NOMO-1 (cell line): ENCODE measurements around the gene CHD2.

Experiments used
- DNase-seq, 2 experiments: peaks; one replicate each; lab custom pipeline; 2025; ENCODE audit not compliant: unreplicated experiment in 2 of 2; lab: John Stamatoyannopoulos, UW

Gene CHD2

DNA sequence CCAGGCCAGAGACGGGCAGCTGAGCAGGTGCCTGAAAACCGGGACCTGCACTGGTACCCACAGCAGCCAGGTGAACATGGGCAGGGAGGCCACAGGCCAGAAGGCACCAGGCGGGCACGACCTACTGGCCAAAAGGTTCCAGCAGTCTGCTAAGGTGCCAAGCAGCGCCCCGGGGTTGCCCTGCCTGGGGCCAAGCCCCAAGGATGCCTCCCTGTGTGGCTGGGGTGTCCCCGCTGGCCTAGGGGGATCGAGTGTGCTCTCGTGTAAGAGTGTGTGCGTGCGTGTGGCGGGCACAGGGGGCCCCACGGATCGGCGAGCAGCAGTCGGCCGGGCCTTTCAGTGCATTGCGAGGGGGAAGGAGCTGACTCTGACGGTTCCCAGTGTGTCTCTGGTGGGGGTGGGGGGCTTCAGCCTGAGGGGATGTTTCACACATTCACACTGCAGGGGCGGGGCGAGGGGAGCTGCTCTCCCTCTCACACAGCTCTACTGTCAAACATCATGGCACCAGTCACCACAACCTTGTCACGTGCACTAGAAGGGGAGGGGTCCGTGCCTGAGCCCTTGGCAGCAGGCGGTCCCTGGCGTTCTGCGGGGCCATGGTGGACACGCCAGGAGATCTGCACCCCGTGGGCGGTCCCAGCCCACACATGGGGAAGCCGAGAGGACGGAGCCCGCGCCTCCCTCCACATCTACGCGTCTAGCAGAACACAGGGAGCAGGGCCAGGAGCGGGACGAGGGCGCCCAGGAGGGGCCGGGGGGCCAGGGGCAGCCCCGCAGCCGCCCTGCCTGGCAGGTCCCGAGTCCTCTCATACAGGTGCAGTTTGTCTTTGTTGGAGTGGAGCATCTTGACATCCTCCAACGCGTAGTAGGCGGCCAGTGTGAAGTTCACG, 144.4 kb downstream of the CHD2 start:
- no peak for DNase-seq

DNA sequence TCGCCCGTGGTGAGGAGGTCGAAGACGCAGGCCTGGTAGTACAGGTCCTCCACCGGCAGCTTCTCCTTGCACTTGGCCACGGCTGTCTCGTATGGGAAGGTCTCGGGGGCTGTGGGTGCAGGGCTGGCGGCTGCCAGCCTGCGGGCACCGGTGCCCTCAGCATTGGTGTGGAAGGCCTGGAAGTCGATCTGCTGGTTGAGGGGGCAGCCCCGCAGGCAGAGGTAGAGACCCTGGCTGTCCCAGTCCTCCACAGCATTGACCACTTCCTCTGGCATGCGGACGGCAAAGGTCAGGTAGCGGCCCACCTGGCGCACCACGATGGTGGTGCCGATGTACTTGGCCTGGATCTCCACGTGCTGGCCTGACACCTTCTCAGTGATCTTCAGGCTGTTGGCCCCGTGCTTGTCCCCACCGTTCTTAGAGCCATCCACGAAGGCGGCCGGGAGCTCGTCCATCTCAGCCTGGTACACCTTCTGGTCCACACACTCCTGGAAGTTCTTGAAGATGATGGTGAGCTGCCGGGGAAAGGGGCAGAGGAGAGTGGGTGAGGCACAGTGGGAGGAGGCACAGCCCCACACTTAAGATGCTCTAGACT, 145.2 kb downstream of the CHD2 start:
- no peak for DNase-seq

DNA sequence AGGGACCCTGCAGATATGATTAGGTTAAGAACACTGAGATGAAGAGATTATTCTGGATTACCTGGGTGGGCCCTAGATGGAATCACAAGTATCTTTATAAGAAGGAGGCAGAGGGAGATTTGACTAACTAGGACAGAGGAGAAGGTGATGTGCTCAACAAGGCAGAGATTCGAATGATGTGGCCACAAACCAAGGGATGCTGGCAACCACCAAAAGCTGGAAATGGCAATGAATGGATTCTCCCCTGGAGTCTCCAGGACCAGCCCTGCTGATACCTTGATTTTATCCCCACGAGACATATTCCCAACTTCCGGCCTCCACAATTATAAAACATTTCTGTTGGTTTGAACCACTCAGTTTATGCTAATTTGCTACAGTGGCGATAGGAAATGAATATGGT, 146.0 kb downstream of the CHD2 start:
- no peak for DNase-seq

DNA sequence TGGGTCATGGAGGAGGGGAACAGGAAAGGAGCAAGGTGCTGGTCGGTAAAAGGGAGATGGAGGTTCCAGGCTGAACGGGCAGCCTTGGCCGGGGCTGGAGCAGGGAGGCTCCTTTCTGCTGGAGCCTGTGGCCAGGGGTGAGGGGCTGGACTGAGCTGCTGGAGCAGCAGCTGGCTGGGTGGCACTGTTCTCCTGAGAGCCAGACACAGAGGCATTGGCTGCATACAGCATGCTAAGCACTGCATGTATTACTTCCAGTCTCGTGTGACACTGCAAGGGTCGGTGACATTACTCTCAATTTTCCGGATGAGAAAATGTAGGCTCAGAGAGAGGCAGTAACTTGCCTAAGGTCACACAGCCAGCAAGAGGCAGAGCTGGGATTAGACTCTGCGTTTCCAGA, 146.6 kb downstream of the CHD2 start:
- no peak for DNase-seq

DNA sequence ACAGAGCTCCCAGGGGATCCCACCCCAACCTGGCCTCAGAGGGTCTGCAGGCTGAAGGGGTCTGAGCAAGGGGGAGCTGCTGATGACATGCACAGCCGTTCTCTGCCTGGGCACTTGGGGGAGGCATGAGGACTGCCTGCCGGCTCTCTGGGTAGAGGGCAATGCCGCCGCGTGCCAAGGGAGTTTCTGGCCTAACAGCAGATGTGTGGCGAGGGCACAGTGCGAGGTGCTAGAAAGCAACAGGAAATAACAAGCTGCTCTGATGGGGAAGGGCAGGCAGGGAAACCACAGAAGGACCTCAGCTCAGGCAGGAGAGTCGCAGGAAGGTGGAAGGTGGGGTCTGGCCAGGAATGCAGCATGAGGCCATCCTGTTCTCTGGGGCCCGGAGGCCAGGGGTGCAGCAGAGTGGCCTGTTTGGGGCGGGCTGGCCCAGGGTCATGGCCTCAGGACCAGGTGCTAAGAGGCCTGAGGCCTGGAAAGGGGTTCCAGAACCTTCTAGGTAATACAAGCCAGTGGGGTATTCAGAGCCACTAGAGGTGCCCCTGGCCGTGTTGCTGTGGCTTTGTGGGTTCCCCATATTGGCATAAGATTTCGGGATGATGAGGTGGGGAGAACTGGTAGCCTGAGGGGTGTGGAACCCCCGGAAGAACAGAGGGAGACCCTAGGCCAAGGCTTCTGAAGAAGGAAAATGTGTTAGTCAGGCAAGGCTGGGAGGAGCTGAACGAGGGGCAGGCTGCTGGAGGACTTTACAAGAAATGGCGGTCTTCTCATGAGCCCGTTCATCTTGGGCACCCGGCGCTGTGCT, 147.7 kb downstream of the CHD2 start:
- DNase-seq, result peak in 1 of 2 experiments; percentile 14

DNA sequence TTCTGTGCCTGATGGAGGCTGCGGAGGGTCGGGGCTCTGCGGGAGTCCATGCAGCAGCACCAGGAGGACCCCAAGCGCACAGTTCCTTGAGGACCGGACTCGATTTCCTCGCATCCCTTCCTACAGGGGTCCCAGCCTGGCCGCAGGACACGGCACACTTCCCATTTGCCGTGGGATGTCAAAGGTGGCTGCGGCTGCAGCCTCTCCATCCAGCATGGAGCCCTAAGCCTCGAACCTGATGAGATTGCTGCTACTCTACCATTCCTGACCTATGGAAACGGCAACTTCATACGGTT, 148.2 kb downstream of the CHD2 start:
- no peak for DNase-seq

DNA sequence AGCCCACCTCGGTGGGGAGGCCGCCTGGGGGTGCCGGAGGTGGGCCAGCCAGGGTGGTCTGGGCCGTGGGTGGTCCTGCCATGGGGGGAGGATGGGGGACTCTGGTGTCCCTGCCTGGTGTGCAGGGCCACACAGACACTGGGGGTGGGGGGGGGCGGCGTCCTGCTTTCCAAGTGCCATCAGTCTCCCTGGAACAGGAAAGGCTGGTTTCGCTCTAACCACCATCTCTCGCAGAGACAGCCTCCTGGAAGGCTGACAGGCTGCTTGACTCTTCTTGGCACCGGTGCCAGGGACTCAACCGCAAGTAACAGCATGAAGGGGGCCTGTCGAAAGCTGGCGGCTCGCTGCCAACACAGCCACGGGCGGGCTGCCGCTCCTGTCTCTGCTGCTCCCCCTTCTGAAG, 148.6 kb downstream of the CHD2 start:
- DNase-seq, result no peak

DNA sequence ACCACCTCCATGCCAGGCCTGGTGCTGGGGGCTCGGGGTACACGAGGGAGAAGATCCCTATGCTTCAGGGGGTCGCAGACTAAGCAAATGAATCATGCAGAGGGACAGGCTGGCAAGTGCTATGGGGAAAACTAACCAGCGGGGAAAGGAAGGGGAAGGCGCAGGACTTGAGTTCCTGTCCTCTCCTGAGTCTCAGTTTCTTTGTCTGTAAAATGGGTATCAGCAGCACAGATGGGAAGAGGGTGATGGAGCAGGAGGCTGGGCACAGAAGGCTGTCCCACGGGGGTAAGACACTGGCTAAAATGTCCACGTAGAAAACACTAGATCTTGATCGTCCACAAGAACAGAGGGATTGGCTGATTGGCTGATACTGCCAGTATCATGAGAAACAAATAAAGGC, 149.1 kb downstream of the CHD2 start:
- no peak for DNase-seq

DNA sequence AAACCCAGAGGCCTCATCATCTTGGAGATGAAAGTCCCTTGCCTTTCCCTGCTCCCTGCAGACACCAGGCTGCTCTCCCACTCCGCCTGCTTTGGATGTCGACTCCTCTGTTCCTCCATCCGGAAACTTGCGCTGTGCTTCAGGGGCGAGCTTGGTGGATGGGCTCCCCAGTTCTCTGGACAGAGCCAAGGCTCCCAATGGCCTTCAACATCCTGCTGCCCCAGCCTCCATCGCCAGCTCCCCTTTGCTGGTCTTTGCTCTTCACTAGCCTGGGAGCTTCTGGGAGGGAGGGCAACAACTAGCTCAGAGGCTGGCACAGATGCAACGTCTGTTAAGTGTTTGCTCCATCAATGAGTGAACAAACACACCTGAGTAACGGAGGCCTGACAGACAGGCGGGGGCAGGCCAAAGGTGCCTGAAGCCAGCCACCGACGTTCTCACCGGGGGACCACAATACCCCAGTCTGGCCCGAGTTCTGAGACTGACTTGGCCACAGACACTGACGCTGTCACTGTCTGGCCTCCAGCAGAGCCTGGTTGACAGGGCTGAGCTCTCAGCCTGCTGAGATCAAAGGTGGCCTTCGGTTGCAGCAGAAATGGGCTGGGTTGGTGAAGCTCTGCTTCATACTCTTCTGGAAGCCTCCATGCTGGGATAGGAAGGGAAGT, 149.9 kb downstream of the CHD2 start:
- DNase-seq, result no peak

DNA sequence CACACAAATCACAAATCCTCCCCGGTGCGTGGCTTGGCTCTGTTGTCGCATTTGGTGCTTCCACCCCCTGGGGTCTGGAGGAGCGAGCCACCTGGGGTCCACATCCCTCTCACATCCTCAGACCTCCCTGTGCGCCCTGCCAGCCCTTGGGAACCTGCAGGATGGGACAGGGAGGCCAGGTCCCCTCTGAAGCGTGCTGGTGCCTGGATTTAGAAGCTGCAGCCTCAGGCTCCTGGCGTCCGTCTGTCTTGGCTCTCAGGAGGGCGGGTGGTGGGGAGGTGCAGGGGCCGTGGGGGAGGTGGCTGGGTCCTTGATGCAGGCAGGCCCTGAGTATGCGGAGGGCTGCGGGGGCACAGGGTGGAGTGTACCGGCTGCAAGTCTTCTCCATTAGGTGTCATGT, 150.5 kb downstream of the CHD2 start:
- DNase-seq, result no peak

DNA sequence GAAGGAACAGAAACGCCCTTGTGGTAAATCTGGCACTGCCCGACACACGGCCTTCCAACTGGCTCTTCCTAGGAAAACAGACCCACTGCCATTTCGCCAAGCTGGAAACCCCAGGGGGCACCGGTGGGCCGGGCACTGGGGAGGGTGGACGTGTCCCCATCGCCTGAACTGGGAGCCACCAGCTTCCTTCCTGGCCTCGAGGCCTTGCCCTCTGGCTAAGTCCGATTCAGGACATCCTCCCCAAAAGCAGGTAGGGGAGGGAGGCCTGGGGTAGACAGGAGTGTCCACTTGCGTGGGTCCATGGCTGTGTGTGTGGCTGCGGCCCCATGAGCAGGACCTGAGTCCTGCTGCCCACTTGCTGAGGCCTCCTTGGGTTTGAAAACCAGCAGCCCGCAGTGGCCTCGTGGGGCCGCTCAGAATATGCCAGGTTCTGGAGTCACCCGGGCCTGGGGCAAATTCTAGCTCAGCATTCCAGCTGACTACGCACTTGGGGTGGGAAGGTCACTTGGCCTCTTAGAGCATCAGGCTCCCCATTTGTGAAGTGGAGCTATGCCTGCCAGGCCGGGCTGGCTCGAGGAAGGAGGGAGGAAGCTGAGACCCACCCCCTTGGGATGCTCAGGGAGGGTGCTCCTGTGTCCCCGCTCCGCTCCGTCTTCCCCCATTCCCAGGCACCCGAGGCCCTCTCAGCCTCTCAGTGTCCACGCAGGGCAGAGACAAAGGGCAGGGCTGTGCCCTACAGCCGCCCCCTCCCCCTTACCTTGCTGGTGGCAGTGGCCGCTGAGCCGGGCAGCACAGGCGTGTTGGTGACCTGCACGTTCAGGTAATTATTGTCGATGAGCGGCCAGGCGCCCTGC, 151.3 kb downstream of the CHD2 start:
- DNase-seq, result no peak

DNA sequence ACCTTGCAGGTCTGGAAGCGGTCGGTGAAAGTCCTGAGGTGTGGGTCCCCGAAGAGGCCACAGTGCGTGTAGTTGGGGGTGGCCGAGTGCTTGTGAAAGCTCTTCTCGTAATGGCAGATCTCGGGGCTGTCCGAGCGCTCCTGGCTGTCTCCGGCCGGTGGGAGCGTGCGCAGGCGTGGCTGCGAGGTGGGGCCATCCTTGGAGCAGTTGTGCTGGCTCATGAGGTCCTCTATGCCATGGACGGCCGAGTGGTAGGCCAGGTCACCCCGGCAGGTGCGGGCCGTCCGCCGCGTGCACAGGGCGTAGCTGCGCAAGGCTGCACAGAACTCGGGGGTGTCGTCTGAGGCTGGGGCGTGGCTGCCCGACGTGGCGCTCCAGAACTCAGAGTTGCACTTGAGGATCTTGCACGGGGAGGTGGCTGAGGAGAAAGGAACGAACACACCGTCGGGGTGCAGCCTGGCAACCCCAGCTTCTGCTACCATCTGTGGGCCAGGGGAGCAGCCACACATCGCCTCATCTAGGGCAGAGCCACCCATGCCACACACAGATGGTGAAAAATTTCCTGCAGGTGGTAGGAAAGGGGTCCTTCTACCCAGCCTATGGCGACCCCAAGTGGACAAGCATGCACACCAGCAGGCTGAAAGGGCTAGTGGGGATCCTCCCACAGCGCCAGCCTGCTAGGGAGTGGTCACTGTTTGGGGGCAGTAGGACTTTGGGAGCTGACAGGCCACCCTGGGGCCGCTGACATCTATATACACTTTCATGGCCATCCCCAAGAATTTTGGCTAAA, 152.2 kb downstream of the CHD2 start:
- DNase-seq, result peak; percentile 6 to 20

DNA sequence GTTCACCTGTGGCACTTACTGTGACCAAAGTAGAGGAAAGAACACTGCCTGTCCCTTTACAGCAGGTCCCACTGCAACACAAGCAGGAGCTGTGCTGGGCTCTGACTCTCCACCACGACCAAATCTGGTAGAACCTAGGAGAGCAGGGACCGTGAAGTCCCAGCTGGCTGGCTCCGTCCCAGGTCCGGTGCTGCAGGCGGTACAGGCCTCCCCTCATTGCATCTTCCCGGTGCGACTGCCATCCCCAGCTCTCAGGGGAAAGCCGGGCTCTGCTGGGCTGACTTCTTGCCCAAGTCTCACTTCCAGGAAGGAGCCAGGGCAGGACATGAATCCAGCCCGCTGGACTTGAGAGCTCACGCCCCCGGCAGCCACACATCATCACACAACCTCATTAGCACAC, 155.1 kb downstream of the CHD2 start:
- DNase-seq, result no peak

DNA sequence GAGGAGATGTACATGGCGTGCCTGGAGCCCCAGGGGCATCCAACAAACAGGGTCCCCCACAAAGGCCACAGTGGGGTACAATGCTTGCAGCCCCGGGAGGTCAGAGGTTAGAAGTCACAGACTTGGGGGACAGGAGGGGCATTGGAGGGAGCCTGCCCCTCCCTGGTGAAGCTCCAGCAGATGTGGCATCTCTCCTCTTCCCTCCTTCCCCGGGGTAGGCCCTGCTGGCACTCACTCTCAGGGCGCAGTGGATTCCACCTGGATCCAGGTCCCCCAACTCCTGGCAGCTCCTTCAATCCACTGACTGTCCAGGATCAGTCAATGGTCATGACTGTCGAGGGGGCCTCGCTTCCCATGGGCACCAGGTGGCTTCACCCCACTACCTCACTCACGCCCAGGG, 156.7 kb downstream of the CHD2 start:
- DNase-seq, result no peak

DNA sequence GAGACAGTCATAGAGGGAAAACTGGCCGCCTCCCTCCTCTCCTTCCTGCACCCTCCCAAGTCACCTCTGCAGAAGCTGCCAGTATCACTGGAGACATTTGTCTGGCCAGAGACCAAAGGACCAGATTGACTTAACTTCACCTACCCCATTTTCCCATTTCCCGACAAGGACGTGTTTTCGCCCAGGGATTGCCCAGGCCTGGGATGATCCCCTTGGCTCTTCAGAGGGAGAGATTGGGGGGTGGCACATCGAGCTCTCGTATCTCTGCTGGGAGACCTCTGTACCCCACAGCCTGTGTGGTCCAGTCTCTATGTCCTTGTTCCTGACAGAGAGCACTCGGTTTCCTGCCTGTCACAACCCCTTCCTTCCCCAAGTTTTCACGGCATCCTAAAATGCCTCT, 157.5 kb downstream of the CHD2 start:
- no peak for DNase-seq

DNA sequence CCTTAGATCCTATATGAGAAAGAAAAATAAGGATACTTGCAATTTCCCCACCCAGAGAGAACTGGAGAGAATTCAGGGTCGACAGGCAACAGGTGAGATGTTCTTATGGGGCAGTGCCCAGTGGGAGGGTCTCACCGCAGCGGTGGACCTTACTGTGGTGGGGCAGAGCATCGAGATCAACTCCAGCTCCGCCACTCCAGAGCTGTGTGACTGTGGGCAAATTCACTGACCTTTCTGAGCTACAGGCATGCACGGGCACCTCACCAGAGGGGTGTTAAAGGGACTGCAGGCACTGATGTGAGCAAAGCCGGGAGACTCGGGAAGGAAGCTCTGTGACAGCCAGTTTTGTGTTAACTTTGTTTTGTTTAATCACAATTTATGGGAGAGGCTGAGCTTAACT, 158.0 kb downstream of the CHD2 start:
- DNase-seq, result no peak

DNA sequence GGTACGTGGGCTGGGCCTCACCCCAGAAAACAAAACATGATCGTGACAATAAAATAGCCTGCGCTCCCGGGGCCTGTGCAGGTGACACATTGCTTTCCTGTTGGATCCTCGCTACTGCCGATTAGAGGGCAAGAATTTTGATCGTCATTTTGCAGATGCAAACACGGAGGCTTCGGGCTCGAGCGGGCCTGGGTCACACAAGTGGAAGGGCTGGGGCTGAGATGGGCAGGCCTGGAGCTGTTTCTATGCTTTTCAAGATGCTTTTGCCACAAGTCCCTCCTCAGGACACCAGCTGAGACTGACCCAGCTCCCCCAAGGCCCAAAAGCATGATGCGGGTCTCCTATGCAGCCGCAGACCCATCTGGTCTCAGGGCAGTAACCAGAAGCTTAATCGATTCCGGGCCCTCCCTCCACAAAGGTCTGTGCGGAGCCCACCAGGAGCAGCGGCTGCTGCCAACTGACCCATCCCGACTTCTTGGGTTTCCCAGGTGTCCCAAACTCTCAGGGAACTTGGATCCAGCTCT, 158.8 kb downstream of the CHD2 start:
- DNase-seq, result no peak

DNA sequence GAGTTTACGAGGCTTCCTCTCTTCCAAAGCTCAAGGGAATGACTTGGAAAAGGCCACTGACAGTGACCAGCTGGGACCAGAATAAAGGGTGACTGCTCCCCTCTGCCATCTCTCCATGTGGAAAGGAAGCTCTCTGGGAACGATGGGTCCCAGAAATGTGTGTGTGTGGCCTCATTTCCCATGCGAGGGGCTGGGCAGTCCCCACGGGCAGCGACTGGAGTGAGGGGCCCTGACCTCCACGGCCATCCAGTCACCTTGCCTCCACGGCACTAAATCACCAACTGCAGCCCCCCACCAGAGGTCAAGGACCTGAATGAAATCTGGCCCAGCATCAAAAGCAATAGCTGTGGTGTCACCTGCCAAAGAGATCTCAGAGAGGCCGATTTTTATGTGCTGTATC, 159.3 kb downstream of the CHD2 start:
- no peak for DNase-seq
